Measurements from ENCODE around the gene TUBD1. TPM values are rescaled to one million over a fixed set of nuclear protein-coding genes. Genes with fewer than 3 reads are reported as not detected.

The TUBD1 gene
- total RNA-seq, 1 donor from 2014 or later = 8.7 TPM

GRCh38 chr17:59814685-59815084 lies 78.1 kb downstream of the TUBD1 start:
- DNase-seq = no peak

DNA sequence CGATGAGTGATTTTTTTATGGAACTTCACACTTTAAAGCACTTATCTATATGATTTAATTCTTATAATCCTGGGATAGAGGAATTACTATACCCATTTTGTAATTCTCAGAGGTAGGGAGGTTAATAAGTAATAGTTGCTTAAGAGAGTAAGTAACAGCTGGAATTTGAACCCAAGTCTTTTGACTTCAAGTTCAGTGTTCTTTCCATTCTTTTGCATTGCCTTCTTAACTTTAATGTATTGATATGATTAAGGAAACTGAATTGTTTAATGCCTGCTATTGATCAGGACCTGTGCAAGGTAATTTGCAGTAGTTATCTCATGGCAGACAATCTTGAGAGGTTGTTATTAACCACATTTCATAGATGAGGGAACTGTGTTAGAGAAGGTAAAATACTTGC lies 78.5 kb downstream of the TUBD1 start:
- no peak for DNase-seq

DNA sequence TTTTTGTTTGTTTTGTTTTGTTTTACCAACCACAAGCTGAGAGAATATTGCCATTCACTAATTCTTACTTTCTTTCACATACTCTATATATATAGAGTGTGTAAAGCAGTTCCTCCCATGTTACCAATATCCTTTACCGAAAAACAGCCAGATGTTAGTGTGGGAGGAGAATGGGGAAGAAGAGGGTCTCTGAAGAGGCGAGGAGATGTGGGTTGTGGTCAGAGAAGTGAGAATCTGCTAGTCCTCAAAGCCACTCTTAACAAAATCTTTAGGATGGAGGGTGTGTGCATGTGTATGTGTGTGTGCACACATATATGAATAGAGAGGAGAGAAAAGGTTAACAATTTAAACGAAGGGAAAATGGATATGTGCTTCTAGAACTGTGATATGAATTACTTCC lies 80.6 kb downstream of the TUBD1 start:
- DNase-seq = no peak

- DNase-seq = no peak
Measured at GRCh38 chr17:59811209-59811608, 81.5 kb downstream of the TUBD1 start.

DNA sequence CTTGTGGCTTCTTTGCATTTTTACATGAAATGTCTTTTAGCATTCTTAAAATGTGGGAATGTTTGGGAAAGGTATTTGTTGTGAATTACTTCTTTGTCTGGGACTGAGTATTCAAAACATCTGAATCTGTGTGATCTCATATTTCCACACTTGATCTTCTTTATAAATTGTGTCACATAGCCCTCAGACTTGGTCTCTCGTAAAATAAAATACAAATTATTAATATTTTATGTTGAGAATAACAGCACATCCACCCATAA lies 81.9 kb downstream of the TUBD1 start:
- no peak for DNase-seq

Other genes starting within 250 kb of the TUBD1 start
- gene PTRH2, start 185.5 kb downstream of the TUBD1 start, total RNA-seq = 28.2 and 36.6 TPM in 2 replicates
- 141 and 209 TPM in 2 replicates for gene VMP1, start 185.3 kb downstream of the TUBD1 start, total RNA-seq
- gene RPS6KB1, start 178 bp upstream of the TUBD1 start, total RNA-seq = 22.5 and 26.1 TPM in 2 replicates
- gene RNFT1, start 71.8 kb upstream of the TUBD1 start, total RNA-seq = 18.2 and 18.9 TPM in 2 replicates
- gene HEATR6, start 186.0 kb upstream of the TUBD1 start, total RNA-seq = 12.5 and 13.8 TPM in 2 replicates

Measured in dermis blood vessel endothelial cell (primary cell).